HCT116 (cell line): ENCODE data around the gene ARSG. TPM values are rescaled to one million over a fixed set of nuclear protein-coding genes. Genes with fewer than 3 reads are reported as not detected.

Source experiments
- ATAC-seq: fragments of 200-7000 bp; cut with Tn5 transposase; 2 replicates; pipeline ENCODE4 v1.9.1; 2020; ENCODE audit warnings: mild to moderate bottlenecking, moderate library complexity
- BruUV-seq: library from RNA; stranded (reverse); fragments of 400-500 nt; replicated peaks from 2 replicates; lab custom pipeline; 2021; lab: Mats Ljungman, UMichigan
- CTCF ChIA-PET: fragments of 300-600 bp; sonication (Branson Sonifier 250); formaldehyde crosslinking; loops from one replicate; lab custom pipeline; 2021; ENCODE audit warnings: antibody characterized with exemption; lab: Charles Lee
- POLR2A ChIA-PET: fragments of 300-600, 350-600 bp; sonication (Branson Sonifier 250); formaldehyde crosslinking; loops from one replicate; lab custom pipeline; 2021; ENCODE audit warnings: antibody characterized with exemption; lab: Charles Lee
- RAD21 ChIA-PET, 2 experiments: fragments of 300-600 bp; sonication (Branson Sonifier 250); formaldehyde crosslinking; loops; one replicate each; lab custom pipeline; 2023; ENCODE audit warnings: low total read pairs in 2 of 2; ENCODE audit not compliant: uncharacterized antibody in 2 of 2, unreplicated experiment in 2 of 2, low non-redundant PET in 1 of 2; lab: Charles Lee
- DNase-seq: peaks from one replicate; pipeline ENCODE4 v3.0.0-alpha.2; 2010; ENCODE audit warnings: low read depth, low spot score
- H2AFZ ChIP-seq: fragments of 200-600 bp; shearing (Covaris generic), sonication (generic); 2 replicates; pipeline ENCODE4 v1.6.1; 2017; ENCODE audit warnings: low read depth, mixed run types, mixed read lengths, antibody characterized with exemption, low read length; ENCODE audit not compliant: poor library complexity, severe bottlenecking
- H3K27ac ChIP-seq: 2 replicates; pipeline ENCODE4 v1.5.1; 2012; ENCODE audit warnings: low read depth, low read length
- H3K27me3 ChIP-seq: fragments of 200-600 bp; sonication (generic); 2 replicates; pipeline ENCODE4 v1.6.1; 2016; ENCODE audit warnings: mixed run types, low read length, mixed read lengths; ENCODE audit not compliant: insufficient read depth
- H3K36me3 ChIP-seq, 2 experiments: fragments of 200-500 bp in 1 of 2; fragments of 200-600 bp in 1 of 2; sonication (Bioruptor generic) in 1 of 2; sonication (generic) in 1 of 2; 2 replicates each; pipeline versions ENCODE4 v1.5.1 to v1.6.1; 2014 to 2016; ENCODE audit warnings: low read length in 2 of 2, inconsistent platforms in 1 of 2, mixed read lengths in 1 of 2, mixed run types in 1 of 2; ENCODE audit not compliant: insufficient read depth in 2 of 2, control insufficient read depth in 1 of 2
- H3K4me1 ChIP-seq, 2 experiments: fragments of 200-600 bp in 1 of 2; sonication (generic) in 1 of 2; 2 replicates each; pipeline versions ENCODE4 v1.5.1 to v1.6.1; 2012 to 2017; ENCODE audit warnings: low read length in 2 of 2, inconsistent platforms in 1 of 2, mild to moderate bottlenecking in 1 of 2, mixed read lengths in 1 of 2, mixed run types in 1 of 2, moderate library complexity in 1 of 2; ENCODE audit not compliant: insufficient read depth in 2 of 2, control insufficient read depth in 1 of 2
- H3K4me2 ChIP-seq: fragments of 200-600 bp; sonication (generic); 2 replicates; pipeline ENCODE4 v1.6.1; 2017; ENCODE audit warnings: mixed run types, low read length, mixed read lengths
- H3K4me3 ChIP-seq, 2 experiments: fragments of 200-600 bp in 1 of 2; sonication (generic) in 1 of 2; replicated peaks in 1 of 2; 2 replicates each; pipeline ENCODE4 v1.5.1; 2011 to 2016; ENCODE audit warnings: low read length in 2 of 2, control low read depth in 1 of 2, low read depth in 1 of 2, mild to moderate bottlenecking in 1 of 2, mixed read lengths in 1 of 2, mixed run types in 1 of 2
- H3K79me2 ChIP-seq: fragments of 200-600 bp; sonication (generic); 2 replicates; pipeline ENCODE4 v1.6.1; 2017; ENCODE audit warnings: mild to moderate bottlenecking, mixed run types, low read length, moderate library complexity, mixed read lengths; ENCODE audit not compliant: insufficient read depth
- H3K9ac ChIP-seq: fragments of 200-600 bp; sonication (generic); 2 replicates; pipeline ENCODE4 v1.6.1; 2016; ENCODE audit warnings: low read length, mixed read lengths
- H3K9me2 ChIP-seq: fragments of 200-600 bp; sonication (generic), shearing (Covaris generic); 2 replicates; pipeline ENCODE4 v1.6.1; 2017; ENCODE audit warnings: mixed run types, mild to moderate bottlenecking, moderate library complexity; ENCODE audit not compliant: insufficient read depth
- H3K9me3 ChIP-seq, 2 experiments: fragments of 200-500 bp in 1 of 2; fragments of 200-600 bp in 1 of 2; sonication (Bioruptor generic) in 1 of 2; sonication (generic) in 1 of 2; 2 replicates each; pipeline ENCODE4 v1.6.1; 2014 to 2017; ENCODE audit warnings: low read length in 2 of 2, mixed read lengths in 2 of 2, inconsistent platforms in 1 of 2, low read depth in 1 of 2, mild to moderate bottlenecking in 1 of 2, mixed run types in 1 of 2, moderate library complexity in 1 of 2; ENCODE audit not compliant: control insufficient read depth in 1 of 2, insufficient read depth in 1 of 2
- H4K20me1 ChIP-seq: fragments of 200-600 bp; sonication (generic), shearing (Covaris generic); 2 replicates; pipeline ENCODE4 v1.6.1; 2017; ENCODE audit warnings: mixed run types, mild to moderate bottlenecking, moderate library complexity; ENCODE audit not compliant: insufficient read depth
- CEBPB ChIP-seq: IDR thresholded peaks from 2 replicates; pipeline ENCODE4 v1.6.1; 2012; ENCODE audit warnings: low read depth
- EGR1 ChIP-seq: IDR thresholded peaks from 2 replicates; pipeline ENCODE4 v1.6.1; 2012; ENCODE audit warnings: low read depth
- ELF1 ChIP-seq: IDR thresholded peaks from 2 replicates; pipeline ENCODE4 v1.6.1; 2012; ENCODE audit warnings: low read depth, borderline replicate concordance
- EZH2 ChIP-seq: fragments of 200-600 bp; sonication (generic); IDR thresholded peaks from 2 replicates; pipeline ENCODE4 v1.6.1; 2017; ENCODE audit warnings: antibody characterized with exemption, mixed run types
- EZH2phosphoT487 ChIP-seq: fragments of 200-600 bp; IDR thresholded peaks from 2 replicates; pipeline ENCODE4 v1.6.1; 2018; ENCODE audit warnings: antibody characterized with exemption, borderline replicate concordance
- FOSL1 ChIP-seq: IDR thresholded peaks from 2 replicates; pipeline ENCODE4 v1.6.1; 2012; ENCODE audit warnings: low read depth
- JUND ChIP-seq: IDR thresholded peaks from 2 replicates; pipeline ENCODE4 v1.6.1; 2012
- MAX ChIP-seq: IDR thresholded peaks from 2 replicates; pipeline ENCODE4 v1.6.1; 2012
- POLR2A ChIP-seq: IDR thresholded peaks from 2 replicates; pipeline ENCODE4 v1.7.0; 2011; ENCODE audit warnings: borderline replicate concordance; ENCODE audit not compliant: insufficient read depth, insufficient read length; ENCODE audit errors: extremely low read depth
- POLR2AphosphoS5 ChIP-seq: IDR thresholded peaks from 2 replicates; pipeline ENCODE4 v1.6.1; 2011; ENCODE audit warnings: mild to moderate bottlenecking, low read depth, low read length, moderate library complexity
- RAD21 ChIP-seq: IDR thresholded peaks from 2 replicates; pipeline ENCODE4 v1.6.1; 2012; ENCODE audit warnings: low read depth, mild to moderate bottlenecking
- SIN3A ChIP-seq: IDR thresholded peaks from 2 replicates; pipeline ENCODE4 v1.6.1; 2012; ENCODE audit warnings: low read depth
- SRF ChIP-seq: IDR thresholded peaks from 2 replicates; pipeline ENCODE4 v1.6.1; 2012; ENCODE audit warnings: low read depth
- TCF7L2 ChIP-seq: IDR thresholded peaks from 2 replicates; pipeline ENCODE4 v1.7.0; 2011; ENCODE audit warnings: borderline replicate concordance, inconsistent platforms; ENCODE audit not compliant: insufficient read depth, insufficient read length; ENCODE audit errors: extremely low read depth
- YY1 ChIP-seq: IDR thresholded peaks from 2 replicates; pipeline ENCODE4 v1.6.1; 2011; ENCODE audit warnings: low read length, low read depth, moderate library complexity, mild to moderate bottlenecking; ENCODE audit not compliant: insufficient replicate concordance; ENCODE audit errors: extremely low read depth
- ZFX ChIP-seq: fragments of 450-650 bp; IDR thresholded peaks from 2 replicates; pipeline ENCODE4 v1.6.1; 2017
- ZNF274 ChIP-seq: fragments of 200-500 bp; sonication (Bioruptor generic); IDR thresholded peaks from 2 replicates; pipeline ENCODE4 v1.6.1; 2014; ENCODE audit warnings: mild to moderate bottlenecking, low read depth, low read length, inconsistent platforms
- intact Hi-C: fragments of 100-400 bp; cut with micrococcal nuclease; formaldehyde crosslinking; loops from 2 replicates; pipeline ENCODE4 v1.10.0; 2022
- total RNA-seq: library from RNA; stranded (reverse); gene quantifications from one replicate; pipeline ENCODE4 v1.2.1, GENCODE V29; 2021; ENCODE audit not compliant: unreplicated experiment
- TF ChIP-seq, protein P1 (sequence below): IDR thresholded peaks from 2 replicates; pipeline ENCODE4 v1.6.1; 2012
- TF ChIP-seq, protein P2 (sequence below), 3 experiments: fragments of 200-600 bp in 1 of 3; sonication (generic) in 1 of 3; IDR thresholded peaks in 2 of 3; conservative IDR thresholded peaks in 1 of 3; 2 replicates each; pipeline ENCODE4 v1.5.1; 2012 to 2017; ENCODE audit warnings: low read depth in 2 of 3, low read length in 2 of 3, antibody characterized with exemption in 1 of 3, borderline replicate concordance in 1 of 3, control low read depth in 1 of 3, mild to moderate bottlenecking in 1 of 3, mixed read lengths in 1 of 3, mixed run types in 1 of 3, moderate library complexity in 1 of 3; ENCODE audit not compliant: insufficient read depth in 1 of 3
- TF ChIP-seq, protein P3 (sequence below): IDR thresholded peaks from 2 replicates; pipeline ENCODE4 v1.6.1; 2012; ENCODE audit warnings: low read depth

Gene ARSG
- total RNA-seq, 1 experiment from 2014 or later: 17.1 TPM

DNA sequence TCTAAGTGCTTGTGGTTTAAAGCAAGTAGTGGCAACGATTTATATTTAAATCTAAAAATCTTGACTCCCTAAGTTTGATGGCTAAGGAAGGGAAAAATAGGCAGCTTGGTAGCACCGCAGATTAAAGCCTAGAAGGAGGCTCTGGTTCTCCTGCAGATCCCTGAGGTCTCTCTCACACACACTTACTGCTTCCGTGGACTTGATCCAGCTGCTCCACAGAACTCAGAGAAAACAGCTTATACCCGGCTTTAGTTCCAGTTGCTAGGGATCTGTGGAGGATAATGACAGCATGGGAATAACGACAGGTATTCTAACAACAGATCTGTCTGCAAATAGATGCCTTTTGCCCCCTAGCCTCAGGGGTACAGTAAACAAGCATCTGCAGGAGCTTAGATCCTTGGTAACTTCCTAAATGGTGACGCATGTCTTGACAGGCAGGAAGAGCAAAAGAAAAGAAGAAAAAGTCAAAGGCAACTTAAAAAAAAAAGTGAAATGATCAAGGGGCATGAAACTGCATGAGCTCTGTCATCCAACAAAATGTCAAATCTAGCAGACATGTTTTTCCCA is 161.5 kb downstream of the ARSG start:
- no peak overlapping the region for H2AFZ ChIP-seq
- ChIA-PET CTCF (interaction anchor here (1.4 kb wide), 1 partner anchor 10 kb away, joined by 4 read pairs; no protein-coding TSS in a partner anchor), POLR2A (no interaction called here), RAD21 (no interaction called here)
- H3K4me1 ChIP-seq: peaks cover 7 to 19% of the 10 kb centered on the region in 2 experiments
- BruUV-seq: no TSS peak
- no peak for TF ChIP-seq EZH2phosphoT487
- TF ChIP-seq ELF1: no peak
- TF ChIP-seq, protein P1, sequence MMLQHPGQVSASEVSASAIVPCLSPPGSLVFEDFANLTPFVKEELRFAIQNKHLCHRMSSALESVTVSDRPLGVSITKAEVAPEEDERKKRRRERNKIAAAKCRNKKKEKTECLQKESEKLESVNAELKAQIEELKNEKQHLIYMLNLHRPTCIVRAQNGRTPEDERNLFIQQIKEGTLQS: no peak
- no peak for TF ChIP-seq CEBPB
- no peak for TF ChIP-seq POLR2AphosphoS5
- TF ChIP-seq MAX: no peak
- TF ChIP-seq POLR2A: no peak
- no peak for TF ChIP-seq FOSL1
- TF ChIP-seq, protein P2, sequence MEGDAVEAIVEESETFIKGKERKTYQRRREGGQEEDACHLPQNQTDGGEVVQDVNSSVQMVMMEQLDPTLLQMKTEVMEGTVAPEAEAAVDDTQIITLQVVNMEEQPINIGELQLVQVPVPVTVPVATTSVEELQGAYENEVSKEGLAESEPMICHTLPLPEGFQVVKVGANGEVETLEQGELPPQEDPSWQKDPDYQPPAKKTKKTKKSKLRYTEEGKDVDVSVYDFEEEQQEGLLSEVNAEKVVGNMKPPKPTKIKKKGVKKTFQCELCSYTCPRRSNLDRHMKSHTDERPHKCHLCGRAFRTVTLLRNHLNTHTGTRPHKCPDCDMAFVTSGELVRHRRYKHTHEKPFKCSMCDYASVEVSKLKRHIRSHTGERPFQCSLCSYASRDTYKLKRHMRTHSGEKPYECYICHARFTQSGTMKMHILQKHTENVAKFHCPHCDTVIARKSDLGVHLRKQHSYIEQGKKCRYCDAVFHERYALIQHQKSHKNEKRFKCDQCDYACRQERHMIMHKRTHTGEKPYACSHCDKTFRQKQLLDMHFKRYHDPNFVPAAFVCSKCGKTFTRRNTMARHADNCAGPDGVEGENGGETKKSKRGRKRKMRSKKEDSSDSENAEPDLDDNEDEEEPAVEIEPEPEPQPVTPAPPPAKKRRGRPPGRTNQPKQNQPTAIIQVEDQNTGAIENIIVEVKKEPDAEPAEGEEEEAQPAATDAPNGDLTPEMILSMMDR (IDR thresholded peaks at IDR 0.05 in 2 of 3, conservative IDR thresholded peaks at IDR 0.05 in 1 of 3; ENCODE audit: borderline replicate concordance in 1 of 3, insufficient read depth in 1 of 3, low read depth in 2 of 3, low read length in 2 of 3): no peak
- no peak for TF ChIP-seq ZFX
- no peak for TF ChIP-seq RAD21
- TF ChIP-seq EZH2: no peak
- TF ChIP-seq EGR1: no peak
- no peak for TF ChIP-seq ZNF274
- TF ChIP-seq TCF7L2: no peak
- TF ChIP-seq SRF: no peak
- TF ChIP-seq YY1: no peak
- no peak for TF ChIP-seq SIN3A
- no peak for TF ChIP-seq JUND
- TF ChIP-seq, protein P3, sequence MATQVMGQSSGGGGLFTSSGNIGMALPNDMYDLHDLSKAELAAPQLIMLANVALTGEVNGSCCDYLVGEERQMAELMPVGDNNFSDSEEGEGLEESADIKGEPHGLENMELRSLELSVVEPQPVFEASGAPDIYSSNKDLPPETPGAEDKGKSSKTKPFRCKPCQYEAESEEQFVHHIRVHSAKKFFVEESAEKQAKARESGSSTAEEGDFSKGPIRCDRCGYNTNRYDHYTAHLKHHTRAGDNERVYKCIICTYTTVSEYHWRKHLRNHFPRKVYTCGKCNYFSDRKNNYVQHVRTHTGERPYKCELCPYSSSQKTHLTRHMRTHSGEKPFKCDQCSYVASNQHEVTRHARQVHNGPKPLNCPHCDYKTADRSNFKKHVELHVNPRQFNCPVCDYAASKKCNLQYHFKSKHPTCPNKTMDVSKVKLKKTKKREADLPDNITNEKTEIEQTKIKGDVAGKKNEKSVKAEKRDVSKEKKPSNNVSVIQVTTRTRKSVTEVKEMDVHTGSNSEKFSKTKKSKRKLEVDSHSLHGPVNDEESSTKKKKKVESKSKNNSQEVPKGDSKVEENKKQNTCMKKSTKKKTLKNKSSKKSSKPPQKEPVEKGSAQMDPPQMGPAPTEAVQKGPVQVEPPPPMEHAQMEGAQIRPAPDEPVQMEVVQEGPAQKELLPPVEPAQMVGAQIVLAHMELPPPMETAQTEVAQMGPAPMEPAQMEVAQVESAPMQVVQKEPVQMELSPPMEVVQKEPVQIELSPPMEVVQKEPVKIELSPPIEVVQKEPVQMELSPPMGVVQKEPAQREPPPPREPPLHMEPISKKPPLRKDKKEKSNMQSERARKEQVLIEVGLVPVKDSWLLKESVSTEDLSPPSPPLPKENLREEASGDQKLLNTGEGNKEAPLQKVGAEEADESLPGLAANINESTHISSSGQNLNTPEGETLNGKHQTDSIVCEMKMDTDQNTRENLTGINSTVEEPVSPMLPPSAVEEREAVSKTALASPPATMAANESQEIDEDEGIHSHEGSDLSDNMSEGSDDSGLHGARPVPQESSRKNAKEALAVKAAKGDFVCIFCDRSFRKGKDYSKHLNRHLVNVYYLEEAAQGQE: no peak
- no peaks in the 10 kb centered on the region for H3K9me3 ChIP-seq
- H3K9ac ChIP-seq: no peak overlapping the region
- no peaks in the 10 kb centered on the region for H3K79me2 ChIP-seq
- H3K4me2 ChIP-seq: no peak overlapping the region
- no peak overlapping the region for H3K27ac ChIP-seq
- H3K27me3 ChIP-seq: no peaks in the 10 kb centered on the region
- no peaks in the 10 kb centered on the region for H4K20me1 ChIP-seq
- intact Hi-C loops: no loop called here
- no peak overlapping the region for H3K4me3 ChIP-seq
- no peaks in the 10 kb centered on the region for H3K9me2 ChIP-seq
- ATAC-seq (no peak), DNase-seq (no peak)
- H3K36me3 ChIP-seq: no peaks in the 10 kb centered on the region
